GM13976 (cell line): ENCODE measurements around the gene CUL2.

Experiments
- DNase-seq: peaks from one replicate; pipeline ENCODE4 v3.0.0; 2012; ENCODE audit warnings: low spot score
- in situ Hi-C: fragments of 300-500 bp; cut with MboI; formaldehyde crosslinking; loops from one replicate; pipeline ENCODE4 v1.12.0; 2022; ENCODE audit warnings: low sequenced_read_pairs, mixed read lengths, inconsistent platforms; ENCODE audit not compliant: unreplicated experiment
- TF ChIP-seq, protein P1 (sequence below): IDR thresholded peaks from 2 replicates; pipeline ENCODE4 v1.5.1; 2012; ENCODE audit warnings: borderline replicate concordance, mild to moderate bottlenecking; ENCODE audit not compliant: insufficient read depth; ENCODE audit errors: extremely low read depth, missing control alignments, control extremely low read depth

CUL2 gene

DNA sequence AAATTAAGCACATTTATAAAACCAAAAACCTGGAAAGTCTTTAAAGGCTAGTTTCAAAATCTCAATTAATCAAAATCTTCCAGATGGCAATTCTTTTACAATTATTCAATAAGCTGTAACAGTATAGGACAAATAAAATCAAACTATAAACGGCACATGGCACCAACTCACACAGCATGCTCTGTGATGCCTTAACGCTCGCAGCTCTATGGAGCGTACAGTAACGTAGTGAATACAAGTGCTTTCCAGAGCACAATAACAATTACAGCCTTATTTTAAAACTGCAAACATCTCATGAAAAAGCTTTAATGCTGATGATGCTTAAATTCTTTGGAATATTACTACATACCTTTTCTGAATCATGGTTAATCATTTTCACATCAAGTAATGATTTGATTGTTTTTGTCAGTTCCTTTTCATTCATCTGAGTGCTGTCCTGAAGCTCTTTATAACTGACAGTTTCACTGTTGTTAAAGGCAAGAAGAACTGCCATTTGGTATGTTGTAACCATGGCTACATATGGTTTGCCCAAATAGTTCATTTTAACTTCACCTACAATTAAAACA, 74.2 kb downstream of the CUL2 start:
- DNase-seq, result no peak
- TF ChIP-seq, protein P1, sequence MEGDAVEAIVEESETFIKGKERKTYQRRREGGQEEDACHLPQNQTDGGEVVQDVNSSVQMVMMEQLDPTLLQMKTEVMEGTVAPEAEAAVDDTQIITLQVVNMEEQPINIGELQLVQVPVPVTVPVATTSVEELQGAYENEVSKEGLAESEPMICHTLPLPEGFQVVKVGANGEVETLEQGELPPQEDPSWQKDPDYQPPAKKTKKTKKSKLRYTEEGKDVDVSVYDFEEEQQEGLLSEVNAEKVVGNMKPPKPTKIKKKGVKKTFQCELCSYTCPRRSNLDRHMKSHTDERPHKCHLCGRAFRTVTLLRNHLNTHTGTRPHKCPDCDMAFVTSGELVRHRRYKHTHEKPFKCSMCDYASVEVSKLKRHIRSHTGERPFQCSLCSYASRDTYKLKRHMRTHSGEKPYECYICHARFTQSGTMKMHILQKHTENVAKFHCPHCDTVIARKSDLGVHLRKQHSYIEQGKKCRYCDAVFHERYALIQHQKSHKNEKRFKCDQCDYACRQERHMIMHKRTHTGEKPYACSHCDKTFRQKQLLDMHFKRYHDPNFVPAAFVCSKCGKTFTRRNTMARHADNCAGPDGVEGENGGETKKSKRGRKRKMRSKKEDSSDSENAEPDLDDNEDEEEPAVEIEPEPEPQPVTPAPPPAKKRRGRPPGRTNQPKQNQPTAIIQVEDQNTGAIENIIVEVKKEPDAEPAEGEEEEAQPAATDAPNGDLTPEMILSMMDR, result no peak
- in situ Hi-C loops, result no loop called here

DNA sequence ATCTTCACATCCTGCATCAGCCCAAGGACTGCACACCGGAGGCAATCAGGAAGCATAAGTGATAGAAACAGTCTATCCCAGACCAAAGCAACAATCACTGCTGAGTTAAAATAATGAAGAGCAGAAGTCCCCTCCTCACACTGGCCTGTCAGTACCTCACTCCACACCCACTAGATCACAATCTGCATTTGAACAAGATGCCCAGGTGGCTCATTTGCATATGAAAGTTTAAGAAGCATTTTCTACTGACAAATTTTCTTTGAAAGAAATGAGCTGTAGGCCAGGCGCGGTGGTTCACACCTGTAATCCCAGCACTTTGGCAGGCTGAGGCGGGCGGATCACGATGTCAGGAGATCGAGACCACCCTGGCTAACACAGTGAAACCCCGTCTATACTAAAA, 77.4 kb downstream of the CUL2 start:
- DNase-seq, result no peak
- TF ChIP-seq, protein P1, result no peak
- in situ Hi-C loops, result no loop called here

DNA sequence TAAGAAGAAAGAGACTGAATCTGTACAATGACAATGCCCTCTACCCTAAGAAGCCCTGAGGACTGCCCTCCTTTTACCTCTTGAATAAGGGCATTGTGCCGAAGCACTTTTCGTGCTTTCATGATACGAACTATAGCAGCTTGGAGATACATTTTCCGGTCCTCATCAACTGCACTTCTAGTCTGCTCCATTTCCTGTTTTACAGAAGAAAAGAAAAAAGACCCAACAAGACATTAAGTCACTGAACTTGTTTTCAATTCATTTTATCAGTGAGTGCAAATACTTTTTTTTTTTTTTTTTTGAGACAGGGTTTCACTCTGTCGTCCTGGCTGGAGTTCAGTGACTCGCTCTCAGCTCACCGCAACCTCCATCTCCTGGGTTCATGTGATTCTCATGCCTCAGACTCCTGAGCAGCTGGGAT, 78.4 kb downstream of the CUL2 start:
- no peak for DNase-seq
- TF ChIP-seq, protein P1, result no peak
- in situ Hi-C loops, result no loop called here

DNA sequence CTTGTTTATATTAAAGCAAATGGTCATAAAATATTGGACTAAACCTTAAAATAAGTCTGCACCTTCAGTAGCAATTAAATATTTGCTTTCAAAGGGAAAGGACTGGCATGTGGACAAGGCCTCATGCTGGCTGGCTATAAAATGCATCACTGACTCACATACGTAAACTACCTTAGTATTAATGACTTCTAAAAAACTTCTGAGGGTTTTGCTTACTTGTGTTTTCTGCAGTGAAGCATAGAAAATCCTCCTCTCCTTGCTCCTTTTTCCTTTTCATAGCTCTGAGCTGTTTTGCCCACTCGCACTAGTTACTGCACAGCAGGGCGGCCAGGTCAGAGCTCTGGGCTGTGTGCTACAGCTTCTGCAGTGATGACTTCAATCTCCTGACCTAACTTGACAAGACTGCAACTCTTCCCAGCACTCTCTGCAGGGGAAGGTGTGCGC, 82.3 kb downstream of the CUL2 start:
- in situ Hi-C loops, result no loop called here
- TF ChIP-seq, protein P1, result no peak
- DNase-seq, result no peak

DNA sequence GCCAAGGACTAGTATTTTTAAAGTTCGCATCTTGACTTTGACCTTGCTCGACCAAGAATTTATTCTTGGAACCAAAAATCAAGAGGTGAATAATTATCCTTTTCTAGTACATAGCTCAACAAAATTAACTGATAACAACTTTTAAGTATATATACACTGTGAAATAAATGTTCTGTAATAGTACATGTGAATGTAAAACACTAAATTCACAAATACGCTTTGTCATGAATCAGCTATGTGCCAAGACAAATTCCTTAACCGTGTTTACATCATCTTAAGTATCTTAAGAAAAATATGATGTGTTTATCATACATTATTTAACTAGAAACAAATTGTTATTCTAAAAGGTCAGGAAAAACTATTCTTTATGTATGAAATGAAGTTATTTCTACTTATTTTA, 83.3 kb downstream of the CUL2 start:
- no peak for DNase-seq
- in situ Hi-C loops, result no loop called here
- TF ChIP-seq, protein P1, result no peak

DNA sequence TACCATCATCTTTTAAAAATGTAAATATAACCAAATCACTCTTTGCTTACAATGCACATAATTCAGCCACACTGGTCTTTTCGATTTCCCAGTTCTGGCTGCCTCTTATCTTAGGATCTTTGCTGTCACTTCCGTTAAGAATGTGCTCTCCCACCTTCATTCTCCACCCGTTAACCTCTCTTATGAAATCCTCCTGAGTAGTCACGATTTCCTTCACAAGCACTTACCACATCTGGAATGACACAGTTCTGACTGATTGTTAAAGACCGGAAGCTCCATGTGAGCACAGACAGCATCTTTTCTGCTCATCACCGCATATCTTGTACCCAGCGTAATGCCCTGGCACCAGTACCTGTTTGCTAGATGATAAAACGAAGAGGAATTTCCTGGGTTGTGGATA, 84.3 kb downstream of the CUL2 start:
- no peak for DNase-seq
- in situ Hi-C loops, result no loop called here
- TF ChIP-seq, protein P1, result no peak

DNA sequence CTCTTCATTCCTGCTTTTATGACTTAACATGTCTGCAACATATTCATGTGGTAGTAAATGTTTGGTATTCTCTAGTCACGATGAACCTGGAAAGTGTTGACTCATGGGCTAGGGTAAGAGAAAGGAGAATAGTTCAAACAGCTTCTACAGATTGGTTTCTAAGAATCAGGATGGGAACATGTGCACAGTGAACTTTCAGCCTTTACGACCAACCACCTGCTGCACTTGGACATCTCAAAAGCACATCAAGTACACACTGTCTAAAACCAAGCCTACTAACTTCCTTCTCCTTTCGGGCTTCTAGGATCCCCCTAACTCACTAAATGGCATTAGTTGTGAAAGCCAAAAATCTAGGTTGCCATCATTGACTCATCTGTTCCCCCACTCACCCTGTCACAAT, 85.5 kb downstream of the CUL2 start:
- TF ChIP-seq, protein P1, result no peak
- in situ Hi-C loops, result no loop called here
- DNase-seq, result no peak
